Measurements from ENCODE around the gene FIZ1.

FIZ1 gene

DNA sequence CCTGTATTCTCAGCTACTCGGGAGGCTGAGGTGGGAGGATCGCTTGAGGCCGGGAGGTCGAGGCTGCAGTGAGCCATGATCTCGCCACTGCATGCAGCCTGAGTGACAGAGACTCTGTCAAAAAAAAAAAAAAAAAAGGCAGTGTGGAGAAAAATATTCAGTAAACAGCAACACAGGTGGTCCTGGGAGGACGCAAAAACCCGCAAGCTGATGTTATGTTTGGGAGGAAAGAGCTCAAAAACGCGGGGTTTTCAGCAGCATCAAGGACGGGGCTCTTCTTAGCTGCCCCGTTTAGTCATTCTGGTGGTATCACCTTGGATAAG lies 25.6 kb upstream of the FIZ1 start:
- TF ChIP-seq, protein P1, sequence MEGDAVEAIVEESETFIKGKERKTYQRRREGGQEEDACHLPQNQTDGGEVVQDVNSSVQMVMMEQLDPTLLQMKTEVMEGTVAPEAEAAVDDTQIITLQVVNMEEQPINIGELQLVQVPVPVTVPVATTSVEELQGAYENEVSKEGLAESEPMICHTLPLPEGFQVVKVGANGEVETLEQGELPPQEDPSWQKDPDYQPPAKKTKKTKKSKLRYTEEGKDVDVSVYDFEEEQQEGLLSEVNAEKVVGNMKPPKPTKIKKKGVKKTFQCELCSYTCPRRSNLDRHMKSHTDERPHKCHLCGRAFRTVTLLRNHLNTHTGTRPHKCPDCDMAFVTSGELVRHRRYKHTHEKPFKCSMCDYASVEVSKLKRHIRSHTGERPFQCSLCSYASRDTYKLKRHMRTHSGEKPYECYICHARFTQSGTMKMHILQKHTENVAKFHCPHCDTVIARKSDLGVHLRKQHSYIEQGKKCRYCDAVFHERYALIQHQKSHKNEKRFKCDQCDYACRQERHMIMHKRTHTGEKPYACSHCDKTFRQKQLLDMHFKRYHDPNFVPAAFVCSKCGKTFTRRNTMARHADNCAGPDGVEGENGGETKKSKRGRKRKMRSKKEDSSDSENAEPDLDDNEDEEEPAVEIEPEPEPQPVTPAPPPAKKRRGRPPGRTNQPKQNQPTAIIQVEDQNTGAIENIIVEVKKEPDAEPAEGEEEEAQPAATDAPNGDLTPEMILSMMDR (IDR thresholded peaks at IDR 0.05; ENCODE audit: unreplicated experiment in 3 of 3), result no peak
- Mint-ChIP-seq H3K36me3 (ENCODE audit: low read depth) (peaks cover 16% of the 10 kb centered on the region), H3K9me3 (no peaks in the 10 kb centered on the region), H3K27ac (peak overlapping the region; percentile 96 to 99 (median 98)), H3K4me3 (peak overlapping the region; percentile 91 to 94 (median 93)), H3K27me3 (ENCODE audit: low read depth) (no peaks in the 10 kb centered on the region), H3K4me1 (peaks cover 18% of the 10 kb centered on the region)

DNA sequence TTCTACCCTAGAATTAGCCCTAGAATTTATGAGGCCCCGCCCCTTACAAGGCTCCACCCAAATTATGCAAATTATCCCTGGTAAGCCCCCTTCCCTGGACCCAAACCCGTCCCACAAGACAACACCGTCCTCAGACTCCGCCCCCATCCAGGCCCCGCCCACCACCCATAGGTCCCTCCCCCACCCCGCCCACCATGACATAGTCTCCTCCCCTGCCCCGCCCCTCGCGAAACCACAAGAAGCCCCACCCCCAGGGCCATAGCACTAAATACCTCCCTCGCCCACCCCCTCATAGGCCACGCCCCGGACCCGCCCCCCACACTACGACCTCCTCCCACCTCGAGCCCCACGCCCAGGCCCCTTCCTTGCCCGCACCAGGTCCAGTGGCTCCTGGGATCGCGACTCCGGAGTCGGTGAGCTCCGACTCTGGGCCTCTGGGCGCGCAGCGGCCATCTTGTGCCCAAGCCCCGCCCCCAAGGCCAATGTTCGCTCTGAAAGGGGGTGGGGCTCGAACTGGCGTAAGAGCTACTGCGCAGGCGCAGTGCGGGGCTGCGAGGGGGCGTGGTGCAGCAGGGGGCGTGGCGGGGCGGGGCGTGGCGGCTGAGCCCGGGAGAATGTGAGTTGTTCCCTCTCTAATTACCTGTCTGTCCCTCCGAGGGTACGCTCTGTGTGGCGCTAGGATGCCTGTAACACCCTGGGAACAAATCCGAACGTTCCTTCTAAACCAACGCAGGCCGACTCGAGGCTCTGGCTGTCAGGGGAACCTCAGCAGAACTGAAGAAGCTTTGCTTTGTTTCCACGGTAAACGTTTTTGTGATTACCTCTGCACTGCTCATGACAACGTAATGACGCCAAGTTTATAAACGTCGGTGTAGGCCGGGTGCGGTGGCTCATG lies 25.0 kb upstream of the FIZ1 start, which contains the start of gene ZNF784:
Gene ZNF784, minus strand, starts transcription at position 458 of the 895 bp plus-strand sequence. Its CDS starts 5 bp downstream, at position 453.
- Mint-ChIP-seq H3K9me3 (no peaks in the 10 kb centered on the region), H3K4me3 (peak within 1 kb of the TSS; percentile 91 to 94 (median 93)), H3K27me3 (ENCODE audit: low read depth) (no peaks in the 10 kb centered on the region), H3K4me1 (peaks cover 18% of the 10 kb centered on the region), H3K36me3 (ENCODE audit: low read depth) (peaks cover 16% of the 10 kb centered on the region), H3K27ac (peak within 1 kb of the TSS; percentile 96 to 99 (median 98))
- TF ChIP-seq, protein P1 (IDR thresholded peaks at IDR 0.05; ENCODE audit: unreplicated experiment in 3 of 3), result no peak

DNA sequence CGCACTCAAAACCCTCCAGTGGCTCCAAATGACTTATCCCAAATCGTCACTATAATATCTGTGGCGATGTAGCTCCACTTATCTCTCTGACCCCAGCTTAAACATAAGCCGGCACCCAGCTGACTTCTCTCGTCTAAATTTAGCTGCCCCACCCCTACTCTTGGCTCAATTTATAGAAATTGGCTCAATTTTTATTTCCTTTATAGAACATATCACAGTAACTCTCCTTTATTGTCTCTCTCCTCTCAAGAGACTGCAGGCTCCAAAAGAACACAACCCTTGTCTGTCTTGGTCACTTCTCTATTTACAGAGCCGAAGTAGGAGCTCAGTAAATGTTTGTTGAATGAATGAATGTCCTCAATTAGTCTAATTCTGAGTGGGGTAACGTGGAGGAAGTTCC lies 24.2 kb upstream of the FIZ1 start:
- Mint-ChIP-seq H3K4me3 (peak overlapping the region; percentile 91 to 94 (median 93)), H3K27me3 (ENCODE audit: low read depth) (no peaks in the 10 kb centered on the region), H3K4me1 (peaks cover 18% of the 10 kb centered on the region), H3K9me3 (no peaks in the 10 kb centered on the region), H3K36me3 (ENCODE audit: low read depth) (peaks cover 16% of the 10 kb centered on the region), H3K27ac (peak overlapping the region; percentile 96 to 99 (median 98))
- TF ChIP-seq, protein P1 (IDR thresholded peaks at IDR 0.05; ENCODE audit: unreplicated experiment in 3 of 3), result no peak

DNA sequence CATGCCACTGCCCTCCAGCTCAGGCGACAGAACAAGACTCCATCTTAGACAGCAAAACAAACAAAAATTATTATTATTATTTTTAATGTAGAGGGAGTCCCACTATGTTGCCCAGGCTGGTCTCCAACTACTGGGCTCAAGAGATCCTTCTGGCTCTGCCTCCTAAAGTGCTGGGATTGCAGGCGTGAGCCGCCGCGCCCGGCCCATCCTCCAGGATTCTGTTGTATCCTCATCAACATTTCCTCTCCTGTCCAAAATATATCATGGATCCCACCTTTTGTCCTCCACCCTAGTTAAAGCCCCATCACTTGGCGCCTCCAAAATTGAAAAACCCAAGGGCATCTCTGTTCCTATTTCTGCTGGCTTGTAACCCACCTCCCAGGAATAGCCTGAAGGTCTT lies 23.8 kb upstream of the FIZ1 start:
- TF ChIP-seq, protein P1 (IDR thresholded peaks at IDR 0.05; ENCODE audit: unreplicated experiment in 3 of 3), result no peak
- Mint-ChIP-seq H3K27ac (peak overlapping the region; percentile 96 to 99 (median 98)), H3K4me1 (peaks cover 18% of the 10 kb centered on the region), H3K4me3 (peak overlapping the region; percentile 91 to 94 (median 93)), H3K9me3 (no peaks in the 10 kb centered on the region), H3K27me3 (ENCODE audit: low read depth) (no peaks in the 10 kb centered on the region), H3K36me3 (ENCODE audit: low read depth) (peaks cover 16% of the 10 kb centered on the region)

DNA sequence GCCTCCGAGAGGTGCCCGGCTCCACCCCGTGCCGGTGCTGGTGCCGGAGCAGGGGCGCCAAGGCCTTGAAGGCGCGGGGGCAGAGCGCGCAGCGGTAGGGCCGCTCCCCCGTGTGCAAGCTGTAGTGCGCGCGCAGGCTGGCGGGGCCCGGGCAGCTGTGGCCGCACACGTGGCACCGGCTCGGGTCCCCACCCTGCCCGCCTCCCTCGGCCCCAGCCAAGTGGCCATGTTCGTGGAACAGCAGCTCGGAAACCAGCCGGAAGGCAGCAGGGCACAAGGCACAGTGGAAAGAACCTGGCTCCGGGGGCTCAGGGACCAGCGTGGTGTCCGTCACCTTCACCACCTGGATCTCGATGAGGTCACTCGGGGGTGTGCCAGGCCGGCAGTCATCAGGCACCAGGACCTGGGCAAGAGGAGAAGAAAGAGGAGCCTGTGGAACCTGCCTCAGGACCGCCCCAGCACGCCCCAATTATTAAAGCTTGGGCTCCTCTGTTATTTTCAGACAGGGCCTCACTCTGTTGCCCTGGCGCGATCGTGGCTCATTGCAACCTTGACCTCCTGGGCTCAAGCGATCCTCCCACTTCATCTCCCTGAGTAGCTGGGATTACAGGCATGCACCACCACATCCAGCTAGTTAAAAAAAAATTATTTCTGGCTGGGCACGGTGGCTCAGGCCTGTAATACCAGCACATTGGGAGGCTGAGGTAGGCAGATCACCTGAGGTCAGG lies 23.1 kb upstream of the FIZ1 start:
- H3K27ac Mint-ChIP-seq, result no peak overlapping the region
- H3K4me1 Mint-ChIP-seq, result peaks cover 18% of the 10 kb centered on the region
- H3K36me3 Mint-ChIP-seq (ENCODE audit: low read depth), result peaks cover 20% of the 10 kb centered on the region
- H3K9me3 Mint-ChIP-seq, result no peaks in the 10 kb centered on the region
- TF ChIP-seq, protein P1 (IDR thresholded peaks at IDR 0.05; ENCODE audit: unreplicated experiment in 3 of 3), result no peak
- no peak overlapping the region for H3K4me3 Mint-ChIP-seq
- no peaks in the 10 kb centered on the region for H3K27me3 Mint-ChIP-seq (ENCODE audit: low read depth)
